DMS114 treated with DMSO at 0.1 percent for 48 hours (cell line): ENCODE results near the gene TBC1D4.

Source experiments
- DNase-seq: peaks from one replicate; lab custom pipeline; 2025; ENCODE audit not compliant: unreplicated experiment; lab: John Stamatoyannopoulos, UW

Gene TBC1D4

GRCh38 chr13:75393839-75394520 is 88.0 kb downstream of the TBC1D4 start:
- DNase-seq = no peak

- DNase-seq = no peak
Measured at GRCh38 chr13:75391432-75392100, 90.4 kb downstream of the TBC1D4 start.

GRCh38 chr13:75390229-75390628 is 91.7 kb downstream of the TBC1D4 start:
- no peak for DNase-seq

GRCh38 chr13:75385708-75386083 is 96.3 kb downstream of the TBC1D4 start:
- no peak for DNase-seq

- no peak for DNase-seq
Measured at GRCh38 chr13:75384879-75385707, 96.9 kb downstream of the TBC1D4 start.

GRCh38 chr13:75383064-75383715 is 98.8 kb downstream of the TBC1D4 start:
- DNase-seq = no peak

GRCh38 chr13:75378301-75378700 is 103.7 kb downstream of the TBC1D4 start:
- DNase-seq = no peak

GRCh38 chr13:75376792-75377402 is 105.1 kb downstream of the TBC1D4 start:
- no peak for DNase-seq

- DNase-seq = no peak
Measured at GRCh38 chr13:75375329-75375728, 106.6 kb downstream of the TBC1D4 start.

GRCh38 chr13:75373988-75374387 is 108.0 kb downstream of the TBC1D4 start:
- no peak for DNase-seq

GRCh38 chr13:75372923-75373841 is 108.8 kb downstream of the TBC1D4 start:
- no peak for DNase-seq

GRCh38 chr13:75372517-75372916 is 109.5 kb downstream of the TBC1D4 start:
- peak; percentile 8 for DNase-seq

- DNase-seq = no peak
Measured at GRCh38 chr13:75371203-75371602, 110.8 kb downstream of the TBC1D4 start.

GRCh38 chr13:75370774-75371173 is 111.2 kb downstream of the TBC1D4 start:
- DNase-seq = no peak

- DNase-seq = no peak
Measured at GRCh38 chr13:75369981-75370380, 112.0 kb downstream of the TBC1D4 start.

GRCh38 chr13:75368167-75368566 is 113.8 kb downstream of the TBC1D4 start:
- no peak for DNase-seq

- DNase-seq = no peak
Measured at GRCh38 chr13:75366380-75367280, 115.3 kb downstream of the TBC1D4 start.

GRCh38 chr13:75365724-75366173 is 116.2 kb downstream of the TBC1D4 start:
- DNase-seq = no peak
